Stomach (tissue), 9 donors: ENCODE results near the gene SLC43A1. TPM values are rescaled to one million over a fixed set of nuclear protein-coding genes. Genes with fewer than 3 reads are reported as not detected.

ENCODE experiments used
- DNase-seq, 2 donors: peaks; one replicate each; pipeline versions ENCODE4 v3.0.0 to v3.0.0-alpha.2; 2013 to 2019
- H3K27ac ChIP-seq, 5 donors: fragments of 200-600 bp in 4 of 5; sonication (generic) in 4 of 5; one replicate each; pipeline ENCODE4 v1.5.1; 2013 to 2019; ENCODE audit warnings: mild to moderate bottlenecking in 1 of 5, moderate library complexity in 1 of 5
- H3K27me3 ChIP-seq, 3 donors: fragments of 200-600 bp; sonication (generic); one replicate each; pipeline ENCODE4 v1.5.1; 2017 to 2019; ENCODE audit warnings: mixed run types in 1 of 3
- H3K36me3 ChIP-seq, 4 donors: fragments of 200-600 bp; sonication (generic); 1 replicate in 3 of 4; 2 replicates in 1 of 4; pipeline ENCODE4 v1.5.1; 2016 to 2019
- H3K4me1 ChIP-seq, 4 donors: fragments of 200-600 bp; sonication (generic); one replicate each; pipeline ENCODE4 v1.5.1; 2016 to 2019
- H3K4me3 ChIP-seq, 4 donors: fragments of 200-600 bp; sonication (generic) in 3 of 4; one replicate each; pipeline ENCODE4 v1.5.1; 2016 to 2019; ENCODE audit warnings: mild to moderate bottlenecking in 1 of 4
- H3K9me3 ChIP-seq, 4 donors: fragments of 200-600 bp; sonication (generic); one replicate each; pipeline ENCODE4 v1.5.1; 2016 to 2019
- EP300 ChIP-seq: sonication (generic); formaldehyde crosslinking; IDR thresholded peaks from one replicate; pipeline ENCODE4 v1.6.1; 2017; ENCODE audit warnings: antibody characterized with exemption
- POLR2A ChIP-seq, 4 donors: fragments of 450-650 bp; IDR thresholded peaks; one replicate each; pipeline ENCODE4 v1.6.1; 2016; ENCODE audit warnings: antibody characterized with exemption in 4 of 4, control low read depth in 2 of 4, mild to moderate bottlenecking in 1 of 4, moderate library complexity in 1 of 4
- POLR2AphosphoS5 ChIP-seq, 3 donors: sonication (generic); formaldehyde crosslinking; IDR thresholded peaks; one replicate each; pipeline ENCODE4 v1.6.1; 2016; ENCODE audit warnings: antibody characterized with exemption in 3 of 3
- WGBS, 5 donors: extraction: QIAGEN DNeasy Blood & Tissue Kit in 3 of 5; methylation state at CpG; one replicate each; pipeline versions ENCODE4 v1.1.5 to v1.1.7; 2013 to 2018; 5-methylcytosine and 5-hydroxymethylcytosine counted together
- intact Hi-C: fragments of 100-400 bp; cut with DNase I; formaldehyde crosslinking; loops from one replicate; pipeline ENCODE4 v1.15.1; 2023; ENCODE audit warnings: low total_unique reads
- polyA plus RNA-seq, 3 donors: library from polyadenylated mRNA; stranded (reverse); fragments of 200-250 nt; gene quantifications; one replicate each; pipeline ENCODE4 v1.2.3, GENCODE V29; 2013
- total RNA-seq, 5 donors: library from RNA; depleted of rRNA; stranded (reverse); fragments of >200 nt; gene quantifications; one replicate each; pipeline versions ENCODE4 v1.1.0 to v1.2.3, GENCODE V29; 2014 to 2016
- TF ChIP-seq, protein P1 (sequence below), 7 experiments: fragments of 450-650 bp in 4 of 7; fragments of 200-600 bp in 3 of 7; sonication (generic) in 3 of 7; IDR thresholded peaks; one replicate each; pipeline ENCODE4 v1.5.1; 2016 to 2019; ENCODE audit warnings: antibody characterized with exemption in 7 of 7, control low read depth in 2 of 7, mild to moderate bottlenecking in 1 of 7
- donor health status: healthy with polysubstance abuse.
- donor health status: Bipolar disorder and iron deficiency.
- donor health status: healthy.

SLC43A1 gene
- total and polyA plus RNA-seq, 8 donors, result 10.5 to 38.4 (median 19.1) TPM

DNA sequence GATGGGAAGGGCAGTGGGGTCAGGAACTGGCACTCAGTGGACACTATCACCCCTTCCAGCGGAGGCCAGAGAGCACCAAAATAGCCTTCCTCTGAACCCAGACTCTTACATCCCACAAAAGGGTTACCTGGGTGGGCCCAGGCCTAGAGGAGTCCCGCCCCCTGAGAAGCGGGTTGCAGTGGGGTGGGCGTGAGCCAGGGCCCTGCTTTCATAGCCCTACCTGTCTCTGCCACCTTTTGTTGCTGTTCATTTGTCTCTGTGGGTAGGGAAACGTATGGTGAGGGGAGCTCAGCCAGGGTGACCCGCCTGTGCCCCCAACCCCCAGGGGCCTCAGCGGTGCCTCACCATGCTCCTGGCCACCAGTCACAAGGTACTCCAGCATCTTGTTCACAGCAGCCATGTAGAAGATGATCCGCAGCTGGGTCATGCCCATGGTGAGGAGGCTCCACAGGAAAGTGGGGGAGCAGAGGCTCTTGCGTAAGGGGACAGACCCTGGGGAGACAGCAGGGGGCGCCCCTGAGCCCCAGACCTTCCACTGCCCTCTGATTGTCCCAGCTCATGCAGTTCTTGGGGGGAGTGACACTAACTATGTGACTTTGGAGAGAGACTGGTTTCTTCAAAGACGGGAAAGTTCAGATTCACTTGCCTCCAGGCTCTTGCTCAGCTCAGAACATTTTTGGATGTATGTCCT, 24.0 kb downstream of the SLC43A1 start:
- Histone ChIP-seq H3K9me3 (no peaks in the 10 kb centered on the region), H3K36me3 (peaks cover 24 to 82% (median 74%) of the 10 kb centered on the region in 4 donors), H3K4me1 (peaks cover 0 to 20% (median 12%) of the 10 kb centered on the region in 4 donors), H3K27ac (no peak overlapping the region), H3K27me3 (no peaks in the 10 kb centered on the region), H3K4me3 (no peak overlapping the region)
- TF ChIP-seq EP300, result no peak
- TF ChIP-seq, protein P1, sequence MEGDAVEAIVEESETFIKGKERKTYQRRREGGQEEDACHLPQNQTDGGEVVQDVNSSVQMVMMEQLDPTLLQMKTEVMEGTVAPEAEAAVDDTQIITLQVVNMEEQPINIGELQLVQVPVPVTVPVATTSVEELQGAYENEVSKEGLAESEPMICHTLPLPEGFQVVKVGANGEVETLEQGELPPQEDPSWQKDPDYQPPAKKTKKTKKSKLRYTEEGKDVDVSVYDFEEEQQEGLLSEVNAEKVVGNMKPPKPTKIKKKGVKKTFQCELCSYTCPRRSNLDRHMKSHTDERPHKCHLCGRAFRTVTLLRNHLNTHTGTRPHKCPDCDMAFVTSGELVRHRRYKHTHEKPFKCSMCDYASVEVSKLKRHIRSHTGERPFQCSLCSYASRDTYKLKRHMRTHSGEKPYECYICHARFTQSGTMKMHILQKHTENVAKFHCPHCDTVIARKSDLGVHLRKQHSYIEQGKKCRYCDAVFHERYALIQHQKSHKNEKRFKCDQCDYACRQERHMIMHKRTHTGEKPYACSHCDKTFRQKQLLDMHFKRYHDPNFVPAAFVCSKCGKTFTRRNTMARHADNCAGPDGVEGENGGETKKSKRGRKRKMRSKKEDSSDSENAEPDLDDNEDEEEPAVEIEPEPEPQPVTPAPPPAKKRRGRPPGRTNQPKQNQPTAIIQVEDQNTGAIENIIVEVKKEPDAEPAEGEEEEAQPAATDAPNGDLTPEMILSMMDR (IDR thresholded peaks at IDR 0.05), result peak in 4 of 7 experiments; percentile 42 to 54 (median 48)
- TF ChIP-seq POLR2AphosphoS5 (IDR thresholded peaks at IDR 0.05), result no peak
- peak in 1 of 2 donors; percentile 50 for DNase-seq
- intact Hi-C loops, result loop anchor here (5.0 kb wide), 1 partner anchor 36 kb away; no protein-coding TSS in a partner anchor
- whole genome bisulfite sequencing, 5 donors, result 81 to 86% (median 82%) methylated on average over 8 to 11 of the region's 11 CpGs

DNA sequence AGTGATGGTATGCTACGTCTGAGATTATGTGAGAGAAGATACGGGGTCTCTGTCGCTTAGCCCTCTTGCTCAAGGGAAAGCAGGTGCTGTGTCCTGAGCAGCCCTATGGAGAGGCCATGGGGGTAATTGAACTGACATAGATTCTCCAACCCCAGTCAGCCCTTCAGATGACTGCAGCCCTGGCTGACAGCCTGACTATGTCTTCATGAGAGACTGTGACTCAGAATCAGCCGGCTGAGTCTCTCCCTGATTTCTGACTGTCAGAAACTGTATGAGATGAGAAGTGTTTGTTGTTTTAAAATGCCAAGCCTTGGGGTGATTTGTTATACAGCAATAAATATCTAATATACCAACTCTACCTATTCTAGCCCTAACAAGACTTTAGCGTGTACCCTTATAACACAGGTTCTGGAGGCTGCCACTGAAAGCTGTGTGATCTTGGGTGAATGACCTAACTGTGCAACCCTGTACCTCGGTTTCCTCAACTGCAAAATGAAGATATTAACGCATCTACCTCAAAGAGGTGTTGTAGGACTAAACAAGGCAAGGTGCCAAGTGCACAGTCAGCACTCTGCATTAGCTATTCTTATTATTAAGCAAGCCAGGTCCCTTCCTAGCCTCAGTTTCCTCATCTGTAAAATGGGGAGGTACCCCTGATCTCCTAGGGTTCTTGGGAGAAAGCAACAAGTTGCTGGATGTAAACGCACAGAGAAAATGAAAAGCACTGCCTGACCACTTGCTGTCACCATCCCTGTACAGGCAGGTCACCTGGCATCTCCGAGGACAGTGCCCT, 24.9 kb downstream of the SLC43A1 start:
- H3K4me3 ChIP-seq, result no peak overlapping the region
- WGBS, 5 donors, result 91 to 95% (median 93%) methylated on average over 9 of the region's 9 CpGs
- H3K36me3 ChIP-seq, result peaks cover 23 to 84% (median 76%) of the 10 kb centered on the region in 4 donors
- intact Hi-C loops, result loop anchor here (5.0 kb wide), 1 partner anchor 37 kb away; no protein-coding TSS in a partner anchor
- TF ChIP-seq, protein P1 (IDR thresholded peaks at IDR 0.05), result no peak
- H3K9me3 ChIP-seq, result no peaks in the 10 kb centered on the region
- H3K27ac ChIP-seq, result no peak overlapping the region
- peaks cover 0 to 12% (median 9%) of the 10 kb centered on the region in 4 donors for H3K4me1 ChIP-seq
- DNase-seq, result no peak
- H3K27me3 ChIP-seq, result no peaks in the 10 kb centered on the region

DNA sequence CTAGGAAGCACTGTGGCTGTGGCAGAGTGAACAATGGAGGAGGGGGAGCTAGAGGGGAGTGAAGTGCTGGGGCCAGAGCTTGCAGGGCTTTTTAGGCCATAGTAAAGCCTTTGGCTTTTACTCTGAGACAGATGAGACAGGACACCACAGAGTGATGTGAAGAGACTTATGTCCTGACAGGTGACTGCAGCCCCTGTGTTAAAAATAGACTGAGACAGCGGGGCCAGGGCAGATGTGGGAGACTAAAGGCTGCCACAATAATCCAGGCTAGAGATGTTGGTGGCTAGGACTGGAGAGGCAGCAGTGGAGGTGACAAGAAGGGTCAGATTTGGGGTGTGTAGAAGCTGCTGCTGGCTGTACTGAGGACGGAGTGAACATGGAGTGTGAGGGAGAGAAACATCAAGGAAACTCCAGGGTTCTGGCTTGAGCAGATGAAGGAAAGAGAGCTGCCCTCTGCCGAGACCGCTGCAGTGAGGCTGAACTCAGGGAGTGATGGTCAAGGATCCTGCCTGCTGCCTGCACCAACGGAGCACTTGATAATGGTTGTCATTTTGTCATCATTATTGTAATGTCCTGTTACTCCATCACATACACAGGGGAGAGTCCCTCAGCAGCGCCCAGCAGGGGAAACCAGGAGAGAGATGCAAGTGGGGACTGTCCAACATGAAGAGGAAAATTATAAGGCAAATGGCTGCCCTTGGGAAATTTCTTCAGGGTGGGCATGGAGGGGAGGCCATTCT, 27.4 kb downstream of the SLC43A1 start:
- Histone ChIP-seq H3K4me3 (no peak overlapping the region), H3K4me1 (peaks cover 3 to 17% (median 10%) of the 10 kb centered on the region in 4 donors), H3K27ac (no peak overlapping the region), H3K9me3 (no peaks in the 10 kb centered on the region), H3K27me3 (peaks cover 0 to 10% (median 5%) of the 10 kb centered on the region in 3 donors), H3K36me3 (peaks cover 35 to 86% (median 75%) of the 10 kb centered on the region in 4 donors)
- intact Hi-C loops, result loop anchor here (10.0 kb wide), 1 partner anchor 143 kb away; no protein-coding TSS in a partner anchor
- DNase-seq, result no peak
- WGBS, 5 donors, result 82 to 87% (median 85%) methylated on average over 6 of the region's 6 CpGs
- TF ChIP-seq POLR2AphosphoS5 (IDR thresholded peaks at IDR 0.05) (no peak), EP300 (no peak), POLR2A (IDR thresholded peaks at IDR 0.05) (no peak)
- TF ChIP-seq, protein P1 (IDR thresholded peaks at IDR 0.05), result no peak
